Mesodermal cell (in vitro differentiated cells): ENCODE data around the gene MFAP2.

Experiments used
- H3K27ac ChIP-seq: 2 replicates; pipeline ENCODE4 v1.7.0; 2013; ENCODE audit warnings: mild to moderate bottlenecking, low read depth, low read length, moderate library complexity; ENCODE audit not compliant: severe bottlenecking
- H3K36me3 ChIP-seq: 2 replicates; pipeline ENCODE4 v1.7.1; 2013; ENCODE audit warnings: mild to moderate bottlenecking, low read length, moderate library complexity; ENCODE audit not compliant: control insufficient read depth, insufficient read depth
- H3K4me1 ChIP-seq: one replicate; pipeline ENCODE4 v1.7.1; 2013; ENCODE audit warnings: mild to moderate bottlenecking, low read length; ENCODE audit not compliant: insufficient read depth, control insufficient read depth, poor library complexity, severe bottlenecking
- H3K4me3 ChIP-seq: 2 replicates; pipeline ENCODE4 v1.7.0; 2013; ENCODE audit warnings: low read length, control low read depth, mild to moderate bottlenecking; ENCODE audit not compliant: insufficient read depth, poor library complexity, severe bottlenecking; ENCODE audit errors: extremely low read depth
- H3K9me3 ChIP-seq: 2 replicates; pipeline ENCODE4 v1.7.1; 2013; ENCODE audit warnings: mild to moderate bottlenecking, low read length, moderate library complexity; ENCODE audit not compliant: control insufficient read depth
- WGBS, 2 experiments: methylation state at CpG; one replicate each; pipeline ENCODE4 v1.1.5; 2013; ENCODE audit warnings: missing lambda C conversion rate in 2 of 2; ENCODE audit not compliant: insufficient coverage in 2 of 2; 5-methylcytosine and 5-hydroxymethylcytosine counted together

MFAP2 gene

GRCh38 chr1:17007121-17007520, 26.7 kb upstream of the MFAP2 start:
- Histone ChIP-seq H3K9me3 (no peaks in the 10 kb centered on the region), H3K36me3 (peaks cover 29% of the 10 kb centered on the region), H3K4me3 (no peak overlapping the region), H3K4me1 (peaks cover 3% of the 10 kb centered on the region), H3K27ac (no peak overlapping the region)
- 71 to 83% methylated on average over 6 to 8 of the region's 8 CpGs for WGBS, 2 experiments

- Histone ChIP-seq H3K9me3 (no peaks in the 10 kb centered on the region), H3K4me3 (no peak overlapping the region), H3K36me3 (peaks cover 46% of the 10 kb centered on the region), H3K27ac (no peak overlapping the region), H3K4me1 (no peaks in the 10 kb centered on the region)
- WGBS, 2 experiments: 89 to 96% methylated on average over 11 of the region's 19 CpGs
Observed at GRCh38 chr1:17005365-17005740, 24.9 kb upstream of the MFAP2 start.

GRCh38 chr1:17004466-17005364, 24.3 kb upstream of the MFAP2 start:
- H3K4me1 ChIP-seq: no peaks in the 10 kb centered on the region
- no peaks in the 10 kb centered on the region for H3K9me3 ChIP-seq
- peaks cover 46% of the 10 kb centered on the region for H3K36me3 ChIP-seq
- WGBS, 2 experiments: 93 to 94% methylated on average over 16 to 21 of the region's 24 CpGs
- H3K4me3 ChIP-seq: no peak overlapping the region
- no peak overlapping the region for H3K27ac ChIP-seq

- Histone ChIP-seq H3K4me1 (no peaks in the 10 kb centered on the region), H3K4me3 (no peak overlapping the region), H3K27ac (no peak overlapping the region), H3K9me3 (no peaks in the 10 kb centered on the region), H3K36me3 (peaks cover 52% of the 10 kb centered on the region)
- WGBS, 2 experiments: 87 to 94% methylated on average over 3 to 4 of the region's 4 CpGs
Observed at GRCh38 chr1:17002524-17002902, 22.1 kb upstream of the MFAP2 start.

GRCh38 chr1:17001760-17002523, 21.5 kb upstream of the MFAP2 start:
- WGBS, 2 experiments: 90 to 95% methylated on average over 16 to 19 of the region's 19 CpGs
- Histone ChIP-seq H3K27ac (no peak overlapping the region), H3K9me3 (no peaks in the 10 kb centered on the region), H3K4me1 (no peaks in the 10 kb centered on the region), H3K4me3 (no peak overlapping the region), H3K36me3 (peaks cover 55% of the 10 kb centered on the region)

- 90 to 97% methylated on average over 5 of the region's 8 CpGs for WGBS, 2 experiments
- H3K4me3 ChIP-seq: no peak overlapping the region
- no peaks in the 10 kb centered on the region for H3K4me1 ChIP-seq
- peaks cover 49% of the 10 kb centered on the region for H3K36me3 ChIP-seq
- no peaks in the 10 kb centered on the region for H3K9me3 ChIP-seq
- H3K27ac ChIP-seq: no peak overlapping the region
Observed at GRCh38 chr1:16999863-17000262, 19.4 kb upstream of the MFAP2 start.

- Histone ChIP-seq H3K27ac (no peak overlapping the region), H3K9me3 (no peaks in the 10 kb centered on the region), H3K4me3 (no peak overlapping the region), H3K4me1 (no peaks in the 10 kb centered on the region), H3K36me3 (peaks cover 37% of the 10 kb centered on the region)
- WGBS, 2 experiments: 91 to 97% methylated on average over 4 of the region's 10 CpGs
Observed at GRCh38 chr1:16998589-16998988, 18.2 kb upstream of the MFAP2 start.

GRCh38 chr1:16996845-16997244, 16.4 kb upstream of the MFAP2 start:
- Histone ChIP-seq H3K9me3 (no peaks in the 10 kb centered on the region), H3K36me3 (peaks cover 23% of the 10 kb centered on the region), H3K27ac (no peak overlapping the region), H3K4me1 (no peaks in the 10 kb centered on the region), H3K4me3 (no peak overlapping the region)
- WGBS, 2 experiments: 94% methylated on average over 13 to 14 of the region's 14 CpGs

- 90 to 95% methylated on average over 8 to 13 of the region's 15 CpGs for WGBS, 2 experiments
- Histone ChIP-seq H3K4me3 (no peak overlapping the region), H3K36me3 (peaks cover 6% of the 10 kb centered on the region), H3K27ac (no peak overlapping the region), H3K4me1 (no peaks in the 10 kb centered on the region), H3K9me3 (no peaks in the 10 kb centered on the region)
Observed at GRCh38 chr1:16993521-16994038, 13.2 kb upstream of the MFAP2 start.

GRCh38 chr1:16992675-16993074, 12.3 kb upstream of the MFAP2 start:
- Histone ChIP-seq H3K9me3 (no peaks in the 10 kb centered on the region), H3K4me3 (no peak overlapping the region), H3K27ac (no peak overlapping the region), H3K36me3 (peaks cover 10% of the 10 kb centered on the region), H3K4me1 (no peaks in the 10 kb centered on the region)
- 92 to 95% methylated on average over 4 of the region's 9 CpGs for WGBS, 2 experiments
